Natural killer cell (primary cell): Measurements from ENCODE around the gene EGFL8. TPM values are rescaled to one million over a fixed set of nuclear protein-coding genes. Genes with fewer than 3 reads are reported as not detected.

ENCODE experiments used
- ATAC-seq, 3 donors: fragments of 150-1000 bp in 2 of 3; fragments of 200-7000 bp in 1 of 3; cut with Tn5 transposase; 1 replicate in 1 of 3; 2 replicates in 2 of 3; pipeline ENCODE4 v1.10.0; 2021; ENCODE audit warnings: mild to moderate bottlenecking in 2 of 3, moderate library complexity in 2 of 3
- DNase-seq, 2 donors: peaks; one replicate each; pipeline versions ENCODE4 v3.0.0 to v3.0.0-alpha.2; 2013 to 2021; ENCODE audit warnings: mixed read lengths in 1 of 2
- H3K27ac ChIP-seq: one replicate; pipeline ENCODE4 v1.5.1; 2013; ENCODE audit warnings: mild to moderate bottlenecking, low read length
- H3K27me3 ChIP-seq: one replicate; pipeline ENCODE4 v1.6.1; 2013; ENCODE audit warnings: low read length; ENCODE audit not compliant: control insufficient read depth, insufficient read depth
- H3K36me3 ChIP-seq: one replicate; pipeline ENCODE4 v1.6.1; 2013; ENCODE audit warnings: low read length; ENCODE audit not compliant: control insufficient read depth, insufficient read depth
- H3K4me1 ChIP-seq: one replicate; pipeline ENCODE4 v1.6.1; 2013; ENCODE audit warnings: low read length; ENCODE audit not compliant: control insufficient read depth, insufficient read depth
- H3K4me3 ChIP-seq: one replicate; pipeline ENCODE4 v1.5.1; 2013; ENCODE audit warnings: low read length
- H3K9me3 ChIP-seq: one replicate; pipeline ENCODE4 v1.6.1; 2013; ENCODE audit warnings: low read length; ENCODE audit not compliant: control insufficient read depth, insufficient read depth
- H3K27ac Mint-ChIP-seq, 2 donors: one replicate each; pipeline ENCODE4 v1.8.0; 2022; ENCODE audit warnings: mild to moderate bottlenecking in 2 of 2, mixed read lengths in 2 of 2, moderate library complexity in 1 of 2
- H3K27me3 Mint-ChIP-seq, 2 donors: one replicate each; pipeline ENCODE4 v1.8.0; 2022; ENCODE audit warnings: low read depth in 2 of 2, mixed read lengths in 2 of 2
- H3K36me3 Mint-ChIP-seq: one replicate; pipeline ENCODE4 v1.8.0; 2022; ENCODE audit warnings: mixed read lengths
- H3K4me1 Mint-ChIP-seq, 2 donors: one replicate each; pipeline ENCODE4 v1.8.0; 2022; ENCODE audit warnings: mixed read lengths in 2 of 2
- H3K4me3 Mint-ChIP-seq: one replicate; pipeline ENCODE4 v1.8.0; 2022; ENCODE audit warnings: mild to moderate bottlenecking, moderate library complexity, mixed read lengths
- H3K9me3 Mint-ChIP-seq, 2 donors: one replicate each; pipeline ENCODE4 v1.8.0; 2022; ENCODE audit warnings: mixed read lengths in 2 of 2
- WGBS: methylation state at CpG from one replicate; pipeline ENCODE4 v1.1.7; 2013; ENCODE audit warnings: missing lambda C conversion rate; ENCODE audit not compliant: insufficient coverage; 5-methylcytosine and 5-hydroxymethylcytosine counted together
- intact Hi-C: fragments of 100-400 bp; cut with micrococcal nuclease; formaldehyde crosslinking; loops from one replicate; pipeline ENCODE4 v1.14.2; 2022
- total RNA-seq, 4 donors: library from RNA; stranded (reverse); fragments of 120-200 nt in 1 of 4; gene quantifications; one replicate each; pipeline versions ENCODE4 v1.2.3 to v1.2.4, GENCODE V29; 2013 to 2022
- TF ChIP-seq, protein P1 (sequence below): fragments of 200-600 bp; IDR thresholded peaks from one replicate; pipeline ENCODE4 v1.8.0; 2022; ENCODE audit warnings: antibody characterized with exemption

The EGFL8 gene
- total RNA-seq, 3 donors from 2014 or later (not counting 1 experiment from before 2014, with no cell fraction given), result 18.2 to 22.9 (median 20.1) TPM

DNA sequence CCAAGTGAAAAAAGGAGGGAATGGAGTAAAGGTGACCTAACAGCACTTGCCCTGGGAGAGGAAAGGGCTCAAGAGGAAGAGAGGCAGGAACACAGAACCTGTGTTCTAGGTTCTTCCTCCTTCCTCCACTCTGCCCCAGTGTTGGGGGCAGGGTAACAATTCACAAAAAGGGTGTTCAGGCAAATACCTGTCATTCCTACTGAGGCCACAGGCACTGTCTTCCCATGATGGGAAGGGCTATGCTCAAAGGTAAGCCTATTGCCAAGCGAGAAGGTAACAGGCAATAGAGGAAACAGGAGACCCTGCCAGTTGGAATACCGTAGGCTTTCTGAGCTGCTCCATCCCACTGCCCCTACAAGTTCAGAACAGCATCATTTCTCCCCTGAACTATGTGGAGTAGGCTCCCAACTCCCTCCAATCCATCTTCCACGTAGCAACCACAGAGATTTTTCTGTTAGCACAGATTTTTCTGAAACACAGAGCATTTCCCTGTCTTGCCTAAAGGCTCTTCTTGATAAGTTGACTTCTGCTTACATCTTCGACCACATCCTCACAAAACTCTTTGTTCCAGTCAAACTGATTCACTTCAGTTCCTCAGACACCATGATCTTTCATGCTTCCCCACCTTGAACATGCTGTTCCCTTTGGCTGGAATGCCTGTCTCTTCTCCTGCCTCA lies 8.8 kb downstream of the EGFL8 start:
- ATAC-seq (no peak), DNase-seq (no peak)
- Mint-ChIP-seq H3K4me3 (no peak overlapping the region), H3K36me3 (no peaks in the 10 kb centered on the region), H3K9me3 (no peaks in the 10 kb centered on the region), H3K27me3 (no peaks in the 10 kb centered on the region), H3K4me1 (peaks cover 42 to 59% of the 10 kb centered on the region in 2 donors), H3K27ac (no peak overlapping the region)
- no peaks in the 10 kb centered on the region for H3K9me3 ChIP-seq
- H3K4me1 ChIP-seq, result peaks cover 25% of the 10 kb centered on the region
- TF ChIP-seq, protein P1, sequence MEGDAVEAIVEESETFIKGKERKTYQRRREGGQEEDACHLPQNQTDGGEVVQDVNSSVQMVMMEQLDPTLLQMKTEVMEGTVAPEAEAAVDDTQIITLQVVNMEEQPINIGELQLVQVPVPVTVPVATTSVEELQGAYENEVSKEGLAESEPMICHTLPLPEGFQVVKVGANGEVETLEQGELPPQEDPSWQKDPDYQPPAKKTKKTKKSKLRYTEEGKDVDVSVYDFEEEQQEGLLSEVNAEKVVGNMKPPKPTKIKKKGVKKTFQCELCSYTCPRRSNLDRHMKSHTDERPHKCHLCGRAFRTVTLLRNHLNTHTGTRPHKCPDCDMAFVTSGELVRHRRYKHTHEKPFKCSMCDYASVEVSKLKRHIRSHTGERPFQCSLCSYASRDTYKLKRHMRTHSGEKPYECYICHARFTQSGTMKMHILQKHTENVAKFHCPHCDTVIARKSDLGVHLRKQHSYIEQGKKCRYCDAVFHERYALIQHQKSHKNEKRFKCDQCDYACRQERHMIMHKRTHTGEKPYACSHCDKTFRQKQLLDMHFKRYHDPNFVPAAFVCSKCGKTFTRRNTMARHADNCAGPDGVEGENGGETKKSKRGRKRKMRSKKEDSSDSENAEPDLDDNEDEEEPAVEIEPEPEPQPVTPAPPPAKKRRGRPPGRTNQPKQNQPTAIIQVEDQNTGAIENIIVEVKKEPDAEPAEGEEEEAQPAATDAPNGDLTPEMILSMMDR, result no peak
- H3K27ac ChIP-seq, result no peak overlapping the region
- no peak overlapping the region for H3K4me3 ChIP-seq
- peaks cover 23% of the 10 kb centered on the region for H3K36me3 ChIP-seq
- 73% methylated on average over 4 of the region's 4 CpGs for WGBS
- H3K27me3 ChIP-seq, result no peaks in the 10 kb centered on the region
- intact Hi-C loops, result loop anchor here (10.0 kb wide), 1 partner anchor 508 kb away; the partner anchor contains the start of genes C6orf47, CSNK2B, GPANK1 and LY6G5B

DNA sequence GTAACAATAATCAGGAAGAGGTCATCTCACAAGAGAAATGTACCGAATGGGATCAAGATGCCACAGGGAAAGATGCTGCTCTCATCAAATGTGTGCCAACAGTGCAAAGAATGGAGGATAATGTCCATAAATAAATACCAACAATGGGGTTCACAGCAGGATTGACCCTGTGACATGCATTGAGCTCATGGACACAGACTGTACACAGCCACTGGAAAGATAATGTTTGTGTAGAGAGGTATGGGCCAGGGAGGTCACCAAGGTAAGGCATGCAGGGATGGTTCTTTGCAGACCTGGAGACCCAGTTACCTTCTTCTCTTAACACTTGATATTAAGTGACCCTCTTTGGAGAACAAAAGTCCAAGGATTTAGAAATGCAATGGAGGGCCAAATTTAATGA lies 10.0 kb downstream of the EGFL8 start:
- Mint-ChIP-seq H3K9me3 (no peaks in the 10 kb centered on the region), H3K27me3 (no peaks in the 10 kb centered on the region), H3K4me1 (peaks cover 54 to 71% of the 10 kb centered on the region in 2 donors), H3K4me3 (peak overlapping the region; percentile 97), H3K36me3 (no peaks in the 10 kb centered on the region), H3K27ac (no peak overlapping the region)
- 100% methylated on average over 1 of the region's 1 CpG for WGBS
- H3K36me3 ChIP-seq, result peaks cover 16% of the 10 kb centered on the region
- H3K9me3 ChIP-seq, result no peaks in the 10 kb centered on the region
- H3K27me3 ChIP-seq, result no peaks in the 10 kb centered on the region
- ATAC-seq, result no peak
- H3K27ac ChIP-seq, result no peak overlapping the region
- DNase-seq, result no peak
- intact Hi-C loops, result loop anchor here (10.0 kb wide), 1 partner anchor 510 kb away; the partner anchor contains the start of genes C6orf47, CSNK2B, GPANK1 and LY6G5B
- TF ChIP-seq, protein P1, result no peak
- no peak overlapping the region for H3K4me3 ChIP-seq
- H3K4me1 ChIP-seq, result peaks cover 34% of the 10 kb centered on the region

DNA sequence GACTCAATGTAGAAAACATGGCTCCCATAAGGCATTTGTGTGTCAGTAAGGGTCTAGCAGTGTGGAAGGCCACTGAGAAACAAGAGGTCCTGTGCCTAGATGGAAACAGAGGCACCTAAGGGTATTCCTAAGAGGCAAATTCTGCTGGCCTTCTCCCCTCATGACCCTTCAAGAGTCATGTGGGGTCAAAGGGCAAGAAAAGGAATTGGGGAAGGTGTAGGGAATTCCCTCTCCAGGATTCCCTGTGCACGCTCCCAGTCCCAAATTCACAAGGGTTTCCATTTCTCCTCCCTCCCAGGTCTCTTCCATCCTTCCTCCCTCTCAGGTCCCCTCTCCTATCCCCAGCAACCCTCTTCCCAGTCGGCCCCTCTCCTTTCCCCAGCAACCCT lies 10.9 kb downstream of the EGFL8 start:
- no peaks in the 10 kb centered on the region for H3K27me3 ChIP-seq
- peaks cover 12% of the 10 kb centered on the region for H3K36me3 ChIP-seq
- intact Hi-C loops, result loop anchor here (5.0 to 10.0 kb wide), 2 partner anchors 511 to 797 kb away; partner anchors contain the start of genes C6orf47, CSNK2B, GPANK1 and LY6G5B
- 28% methylated on average over 2 of the region's 2 CpGs for WGBS
- peaks cover 60 to 79% of the 10 kb centered on the region in 2 donors for H3K4me1 Mint-ChIP-seq
- peak overlapping the region; percentile 97 for H3K27ac ChIP-seq
- H3K4me3 Mint-ChIP-seq, result peak overlapping the region; percentile 97
- ATAC-seq (no peak), DNase-seq (no peak)
- H3K9me3 Mint-ChIP-seq, result no peaks in the 10 kb centered on the region
- no peaks in the 10 kb centered on the region for H3K27me3 Mint-ChIP-seq
- no peaks in the 10 kb centered on the region for H3K36me3 Mint-ChIP-seq
- H3K9me3 ChIP-seq, result no peaks in the 10 kb centered on the region
- H3K27ac Mint-ChIP-seq, result peak overlapping the region; percentile 97
- H3K4me1 ChIP-seq, result peaks cover 38% of the 10 kb centered on the region
- TF ChIP-seq, protein P1, result no peak
- peak overlapping the region; percentile 75 for H3K4me3 ChIP-seq
